SHP77 treated with DMSO at 0.1 percent for 48 hours (cell line): ENCODE results near the gene TIAM2.

Experiments used
- DNase-seq: peaks from one replicate; lab custom pipeline; 2025; lab: John Stamatoyannopoulos, UW

Gene TIAM2

GRCh38 chr6:155026022-155026705 lies 31.0 kb downstream of the TIAM2 start:
- DNase-seq: no peak

GRCh38 chr6:155026706-155027045 lies 31.6 kb downstream of the TIAM2 start:
- no peak for DNase-seq

- no peak for DNase-seq
These were observed 35.1 kb downstream of the TIAM2 start for GRCh38 chr6:155030148-155030720.

GRCh38 chr6:155031091-155031490 lies 36.0 kb downstream of the TIAM2 start:
- DNase-seq: no peak

GRCh38 chr6:155033021-155033791 lies 38.1 kb downstream of the TIAM2 start:
- no peak for DNase-seq

GRCh38 chr6:155036907-155037306 lies 41.8 kb downstream of the TIAM2 start:
- no peak for DNase-seq

- DNase-seq: no peak
These were observed 43.0 kb downstream of the TIAM2 start for GRCh38 chr6:155038104-155038503.

GRCh38 chr6:155038527-155038926 lies 43.4 kb downstream of the TIAM2 start:
- no peak for DNase-seq

- DNase-seq: no peak
These were observed 44.5 kb downstream of the TIAM2 start for GRCh38 chr6:155039618-155040017.

- DNase-seq: no peak
These were observed 45.0 kb downstream of the TIAM2 start for GRCh38 chr6:155040154-155040553.

- no peak for DNase-seq
These were observed 46.0 kb downstream of the TIAM2 start for GRCh38 chr6:155040901-155041650.

GRCh38 chr6:155041741-155042279 lies 46.7 kb downstream of the TIAM2 start:
- DNase-seq: no peak

- no peak for DNase-seq
These were observed 47.9 kb downstream of the TIAM2 start for GRCh38 chr6:155042983-155043382.

GRCh38 chr6:155045561-155046404 lies 50.7 kb downstream of the TIAM2 start:
- no peak for DNase-seq

- DNase-seq: no peak
These were observed 52.4 kb downstream of the TIAM2 start for GRCh38 chr6:155047523-155047922.

GRCh38 chr6:155050311-155050710 lies 55.2 kb downstream of the TIAM2 start:
- DNase-seq: no peak

- DNase-seq: no peak
These were observed 59.6 kb downstream of the TIAM2 start for GRCh38 chr6:155054491-155055250.

- no peak for DNase-seq
These were observed 60.6 kb downstream of the TIAM2 start for GRCh38 chr6:155055729-155056128.

GRCh38 chr6:155056756-155057155 lies 61.6 kb downstream of the TIAM2 start:
- no peak for DNase-seq

GRCh38 chr6:155061381-155061780 lies 66.3 kb downstream of the TIAM2 start:
- DNase-seq: no peak
